ENCODE results near the gene ADAMTS2.
"Not testable (repeated sequence)": the region's sequence is repeated elsewhere in the genome, so short reads cannot be mapped to it uniquely, and the experiment has no call there.

The ADAMTS2 gene

GRCh38 chr5:179324316-179324715 lies 20.9 kb downstream of the ADAMTS2 start:
- DNase-seq, result not testable (repeated sequence)

GRCh38 chr5:179323026-179323870 lies 22.0 kb downstream of the ADAMTS2 start:
- no peak for DNase-seq

- DNase-seq, result no peak
Observed at GRCh38 chr5:179322071-179323025, 22.9 kb downstream of the ADAMTS2 start.

GRCh38 chr5:179321206-179321987 lies 23.9 kb downstream of the ADAMTS2 start:
- DNase-seq, result no peak

- no peak for DNase-seq
Observed at GRCh38 chr5:179319741-179320281, 25.4 kb downstream of the ADAMTS2 start.

- no peak for DNase-seq
Observed at GRCh38 chr5:179319123-179319522, 26.1 kb downstream of the ADAMTS2 start.

GRCh38 chr5:179318221-179318955 lies 26.9 kb downstream of the ADAMTS2 start:
- no peak for DNase-seq

GRCh38 chr5:179317411-179318220 lies 27.6 kb downstream of the ADAMTS2 start:
- DNase-seq, result no peak

GRCh38 chr5:179316982-179317381 lies 28.3 kb downstream of the ADAMTS2 start:
- DNase-seq, result no peak

- no peak for DNase-seq
Observed at GRCh38 chr5:179316111-179316551, 29.1 kb downstream of the ADAMTS2 start.

- no peak for DNase-seq
Observed at GRCh38 chr5:179315356-179315890, 29.8 kb downstream of the ADAMTS2 start.

- no peak for DNase-seq
Observed at GRCh38 chr5:179314606-179315355, 30.5 kb downstream of the ADAMTS2 start.

- no peak for DNase-seq
Observed at GRCh38 chr5:179313849-179314521, 31.3 kb downstream of the ADAMTS2 start.

GRCh38 chr5:179312557-179313235 lies 32.6 kb downstream of the ADAMTS2 start:
- no peak for DNase-seq

- no peak for DNase-seq
Observed at GRCh38 chr5:179311581-179311980, 33.7 kb downstream of the ADAMTS2 start.

- no peak for DNase-seq
Observed at GRCh38 chr5:179311091-179311470, 34.2 kb downstream of the ADAMTS2 start.

- no peak for DNase-seq
Observed at GRCh38 chr5:179310439-179311090, 34.7 kb downstream of the ADAMTS2 start.

- no peak for DNase-seq
Observed at GRCh38 chr5:179309751-179310320, 35.4 kb downstream of the ADAMTS2 start.

Measured in CD4-positive, alpha-beta T cell treated with Interleukin-17A for 4 hours (primary cell).